ENCODE results near the gene SYNPO2L.
"Not testable (repeated sequence)": the region's sequence is repeated elsewhere in the genome, so short reads cannot be mapped to it uniquely, and the experiment has no call there.

The SYNPO2L gene

GRCh38 chr10:73625004-73625883, 30.6 kb downstream of the SYNPO2L start:
- in situ Hi-C loops (cut with MboI; ENCODE audit: low sequenced_read_pairs), result no loop called here

- in situ Hi-C loops (cut with MboI; ENCODE audit: low sequenced_read_pairs), result no loop called here
These were observed 32.8 kb downstream of the SYNPO2L start for GRCh38 chr10:73623056-73623455.

- in situ Hi-C loops (cut with MboI; ENCODE audit: low sequenced_read_pairs), result not testable (repeated sequence)
These were observed 34.9 kb downstream of the SYNPO2L start for GRCh38 chr10:73620974-73621373.

- in situ Hi-C loops (cut with MboI; ENCODE audit: low sequenced_read_pairs), result not testable (repeated sequence)
These were observed 38.7 kb downstream of the SYNPO2L start for GRCh38 chr10:73617143-73617542.

GRCh38 chr10:73614720-73615119, 41.1 kb downstream of the SYNPO2L start:
- in situ Hi-C loops (cut with MboI; ENCODE audit: low sequenced_read_pairs), result no loop called here

- in situ Hi-C loops (cut with MboI; ENCODE audit: low sequenced_read_pairs), result no loop called here
These were observed 46.7 kb downstream of the SYNPO2L start for GRCh38 chr10:73609116-73609515.

GRCh38 chr10:73601486-73601921, 54.3 kb downstream of the SYNPO2L start:
- in situ Hi-C loops (cut with MboI; ENCODE audit: low sequenced_read_pairs), result no loop called here

- in situ Hi-C loops (cut with MboI; ENCODE audit: low sequenced_read_pairs), result no loop called here
These were observed 58.5 kb downstream of the SYNPO2L start for GRCh38 chr10:73597346-73597745.
